ENCODE measurements around the gene DDX4.
A peak's percentile ranks its signal among the peaks of the same experiment; 100 is the strongest.
"Not testable (repeated sequence)": the region's sequence is repeated elsewhere in the genome, so short reads cannot be mapped to it uniquely, and the experiment has no call there.

DDX4 gene

GRCh38 chr5:55750063-55750462, 12.2 kb downstream of the DDX4 start:
- no peak for TF ChIP-seq CTCF (IDR thresholded peaks at IDR 0.05; ENCODE audit: insufficient read depth, low read depth, low read length, missing control alignments)
- H3K4me3 ChIP-seq (ENCODE audit: low read depth, low read length) = no peak overlapping the region
- no peak for DNase-seq (ENCODE audit: low read depth)

GRCh38 chr5:55750499-55750898, 12.6 kb downstream of the DDX4 start:
- no peak overlapping the region for H3K4me3 ChIP-seq (ENCODE audit: low read depth, low read length)
- no peak for DNase-seq (ENCODE audit: low read depth)
- no peak for TF ChIP-seq CTCF (IDR thresholded peaks at IDR 0.05; ENCODE audit: insufficient read depth, low read depth, low read length, missing control alignments)

GRCh38 chr5:55758231-55758630, 20.4 kb downstream of the DDX4 start:
- no peak for DNase-seq (ENCODE audit: low read depth)
- no peak overlapping the region for H3K4me3 ChIP-seq (ENCODE audit: low read depth, low read length)
- TF ChIP-seq CTCF (IDR thresholded peaks at IDR 0.05; ENCODE audit: insufficient read depth, low read depth, low read length, missing control alignments) = no peak

DNA sequence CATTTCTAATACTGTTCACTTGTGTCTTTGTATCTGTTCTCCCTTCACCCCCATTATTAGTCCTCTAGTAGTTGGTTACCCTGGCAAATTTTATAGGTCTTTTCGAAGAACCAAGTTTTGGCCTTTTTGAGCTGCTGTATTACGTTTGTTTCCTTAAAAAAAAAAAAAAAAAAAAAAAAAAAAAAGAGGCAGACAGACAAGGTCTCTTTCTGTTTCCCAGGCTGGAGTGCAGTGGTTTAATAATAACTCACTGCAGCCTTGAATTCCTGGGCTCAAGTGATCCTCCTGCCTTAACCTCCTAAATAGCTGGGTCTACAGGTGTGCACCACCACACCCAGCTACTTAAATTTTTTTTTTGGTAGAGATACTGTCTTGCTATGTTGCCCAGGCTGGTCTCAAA, 20.9 kb downstream of the DDX4 start:
- no peak for DNase-seq (ENCODE audit: low read depth)
- no peak for TF ChIP-seq CTCF (IDR thresholded peaks at IDR 0.05; ENCODE audit: insufficient read depth, low read depth, low read length, missing control alignments)
- H3K4me3 ChIP-seq (ENCODE audit: low read depth, low read length) = no peak overlapping the region

DNA sequence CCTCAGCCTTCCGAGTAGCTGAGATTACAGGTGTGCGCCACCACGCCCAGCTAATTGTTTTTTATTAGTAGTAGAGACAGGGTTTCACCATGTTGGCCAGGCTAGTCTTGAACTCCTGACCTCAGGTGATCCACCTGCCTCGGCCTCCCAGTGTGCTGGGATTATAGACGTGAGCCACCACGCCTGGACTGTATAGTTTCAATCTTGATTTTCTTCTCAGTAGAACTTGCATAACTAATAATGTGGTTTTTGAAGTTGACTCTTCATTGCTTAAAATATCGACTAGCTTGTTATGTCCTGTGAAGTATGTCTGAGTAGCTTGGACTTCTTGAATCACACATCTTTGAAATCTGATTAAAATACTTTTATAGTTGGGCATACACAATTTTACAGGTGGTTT, 23.9 kb downstream of the DDX4 start:
- H3K4me3 ChIP-seq (ENCODE audit: low read depth, low read length) = not testable (repeated sequence)
- DNase-seq (ENCODE audit: low read depth) = peak; percentile 9

DNA sequence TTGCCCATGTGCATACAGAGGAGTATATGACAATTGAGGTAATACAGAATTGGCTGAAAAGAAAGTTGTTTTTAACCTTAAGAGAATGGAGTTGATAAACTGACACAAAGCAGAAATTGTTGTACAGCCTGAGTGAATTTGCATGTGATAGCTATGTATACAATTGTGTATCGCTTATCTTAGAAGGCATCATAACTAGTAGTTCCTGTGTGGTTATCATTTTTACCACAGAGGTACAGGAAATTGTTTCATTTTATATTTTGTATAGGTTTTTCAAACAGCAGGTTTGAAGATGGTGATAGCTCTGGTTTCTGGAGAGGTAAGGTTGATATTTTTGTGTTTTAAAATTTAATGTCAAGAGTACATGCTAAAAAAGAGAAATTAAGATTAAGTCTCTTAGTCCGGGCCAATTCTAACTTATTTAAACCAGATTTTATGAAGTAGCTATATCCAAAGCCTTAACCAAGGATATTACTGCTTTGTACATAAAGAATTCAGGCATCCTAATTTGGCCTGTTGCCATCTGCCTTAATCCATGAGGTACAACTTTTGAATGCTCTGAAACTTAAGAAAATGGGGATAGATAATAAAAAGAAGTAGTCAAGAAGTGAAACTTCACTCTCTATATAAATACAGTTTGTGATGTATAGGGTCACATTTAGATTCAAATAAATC, 26.0 kb downstream of the DDX4 start:
- peak; percentile 3 for DNase-seq (ENCODE audit: low read depth)
- no peak for TF ChIP-seq CTCF (IDR thresholded peaks at IDR 0.05; ENCODE audit: insufficient read depth, low read depth, low read length, missing control alignments)
- H3K4me3 ChIP-seq (ENCODE audit: low read depth, low read length) = no peak overlapping the region

GRCh38 chr5:55768279-55768678, 30.4 kb downstream of the DDX4 start:
- no peak for TF ChIP-seq CTCF (IDR thresholded peaks at IDR 0.05; ENCODE audit: insufficient read depth, low read depth, low read length, missing control alignments)
- DNase-seq (ENCODE audit: low read depth) = no peak
- no peak overlapping the region for H3K4me3 ChIP-seq (ENCODE audit: low read depth, low read length)

All from GM12865 (cell line).